GM20000 (cell line): ENCODE measurements around the gene SLC9A3.

Experiments
- DNase-seq: peaks from one replicate; pipeline ENCODE4 v3.0.0; 2012; ENCODE audit warnings: low spot score
- CTCF ChIP-seq: IDR thresholded peaks from 2 replicates; pipeline ENCODE4 v1.5.1; 2012; ENCODE audit warnings: mild to moderate bottlenecking, control low read depth; ENCODE audit errors: extremely low read depth, missing control alignments

Gene SLC9A3

GRCh38 chr5:569868-570361, 45.7 kb upstream of the SLC9A3 start:
- no peak for TF ChIP-seq CTCF

DNA sequence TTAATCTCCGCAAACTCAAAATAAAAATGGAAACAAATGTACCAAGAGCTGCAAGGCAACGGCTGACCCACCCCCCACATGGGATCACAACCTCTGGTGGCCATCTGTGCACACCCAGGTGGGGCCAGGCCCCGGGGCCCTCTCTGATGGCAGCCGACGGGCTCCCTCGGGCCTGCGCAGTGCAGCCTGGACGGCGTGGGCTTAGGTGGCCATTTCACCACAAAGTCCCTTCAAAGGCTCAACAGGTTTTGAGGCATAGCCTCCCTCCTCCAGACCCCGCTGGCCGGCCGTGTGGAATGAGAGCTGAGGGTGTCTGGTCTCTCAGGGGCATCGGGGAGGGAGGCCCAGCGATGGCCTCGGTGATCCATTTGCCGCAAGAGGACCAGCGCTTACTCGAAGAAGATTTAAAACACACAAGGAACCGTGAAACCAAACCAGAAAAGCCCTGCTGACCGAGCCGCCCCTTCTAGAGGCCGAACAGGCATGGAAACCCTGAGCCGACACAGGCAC, 45.2 kb upstream of the SLC9A3 start:
- no peak for TF ChIP-seq CTCF
- no peak for DNase-seq

More at GRCh38 chr5:569868-570361, 45.7 kb upstream of the SLC9A3 start:
- no peak for DNase-seq

GRCh38 chr5:568809-569208, 44.6 kb upstream of the SLC9A3 start:
- no peak for DNase-seq
- no peak for TF ChIP-seq CTCF

GRCh38 chr5:568061-568781, 44.0 kb upstream of the SLC9A3 start:
- TF ChIP-seq CTCF, result no peak
- no peak for DNase-seq

DNA sequence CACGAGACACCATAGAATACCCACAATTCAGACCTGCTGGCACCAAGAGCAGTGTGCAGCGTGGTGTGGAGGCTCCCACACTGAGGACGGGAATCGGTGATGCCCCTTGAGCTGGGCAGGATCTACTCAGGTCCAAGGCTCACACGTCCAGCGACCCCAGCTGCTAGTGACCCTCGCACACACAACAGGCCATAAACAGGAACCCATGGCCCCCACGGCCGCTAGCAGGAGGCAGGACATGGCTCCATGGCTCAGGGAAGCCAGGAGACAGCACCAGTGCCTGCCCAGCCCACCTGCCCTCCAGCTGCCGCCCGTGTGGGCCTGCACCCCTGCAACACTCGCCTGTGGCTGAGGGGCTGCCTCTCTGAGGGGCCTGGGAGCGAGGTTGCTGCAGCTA, 43.4 kb upstream of the SLC9A3 start:
- TF ChIP-seq CTCF, result no peak
- DNase-seq, result no peak

DNA sequence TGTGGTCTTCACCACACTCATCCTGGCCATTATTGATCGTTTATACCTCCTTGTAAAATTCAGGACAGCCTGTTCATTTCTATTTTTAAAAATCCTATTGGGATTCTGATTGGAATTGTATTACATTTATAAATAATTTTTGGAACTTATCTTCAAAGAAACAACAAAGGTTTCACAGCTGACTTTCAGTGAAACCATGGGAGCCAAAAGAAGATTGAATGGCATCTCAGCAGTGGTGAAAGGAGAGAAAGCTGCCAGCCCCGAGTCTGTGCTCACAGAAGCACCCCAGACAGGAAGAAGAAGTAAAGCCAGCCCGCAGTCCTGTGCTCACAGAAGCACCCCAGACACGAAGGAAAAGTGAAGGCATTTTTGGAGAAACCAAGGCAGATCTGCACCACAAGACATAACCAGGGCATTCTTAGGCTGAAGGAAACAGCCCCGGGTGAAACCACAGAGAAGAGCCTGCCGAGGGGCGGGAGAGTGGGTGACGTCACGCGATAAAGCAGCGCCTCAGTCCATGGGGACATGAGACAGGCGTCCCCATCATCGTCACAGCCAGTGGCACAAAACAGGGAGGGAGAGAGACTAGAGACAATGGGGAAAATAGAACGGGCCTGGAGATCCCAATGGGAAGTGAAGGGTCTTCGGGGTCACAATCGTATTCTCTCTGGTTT, 42.5 kb upstream of the SLC9A3 start:
- TF ChIP-seq CTCF, result no peak
- DNase-seq, result no peak

DNA sequence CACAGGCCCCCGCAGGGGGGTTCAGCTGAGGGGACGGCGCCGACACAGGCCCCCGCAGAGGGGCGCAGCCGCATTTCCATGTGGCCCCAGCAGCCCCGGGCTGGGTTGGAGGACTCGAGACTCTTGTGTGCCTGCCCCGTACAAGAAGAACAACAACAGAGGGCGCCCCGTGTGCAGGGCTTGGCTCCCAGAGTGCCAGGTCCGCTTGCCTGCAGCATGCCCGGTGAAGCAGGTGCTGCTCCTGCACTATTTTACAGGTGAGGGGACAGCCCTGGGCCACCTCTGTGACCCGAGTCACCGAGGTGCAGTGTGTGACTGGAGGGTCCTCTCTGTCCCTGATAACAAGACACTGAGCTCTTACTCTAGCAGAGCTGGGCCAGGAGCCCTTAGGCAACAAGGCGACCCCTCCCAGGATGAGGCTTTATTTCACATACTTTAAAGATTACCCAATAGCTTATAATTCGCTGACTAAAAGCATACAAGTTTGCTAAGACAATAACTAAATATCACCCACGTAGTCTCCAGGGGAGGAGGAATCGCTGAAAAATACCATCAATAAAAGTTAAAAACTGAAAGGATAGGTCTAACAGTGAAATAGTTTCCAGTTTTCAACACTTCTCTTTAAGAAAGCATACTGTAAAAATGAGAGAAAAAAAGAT, 41.7 kb upstream of the SLC9A3 start:
- DNase-seq, result no peak
- TF ChIP-seq CTCF, result no peak
